VCaP (cell line): ENCODE data around the gene CIPC.

Experiments used
- H3K27ac ChIP-seq: fragments of 450-650 bp; 2 replicates; pipeline ENCODE4 v1.5.1; 2017
- CTCF ChIP-seq: fragments of 450-650 bp; conservative IDR thresholded peaks from 2 replicates; pipeline ENCODE4 v1.5.1; 2017; ENCODE audit warnings: mild to moderate bottlenecking, moderate library complexity

CIPC gene

DNA sequence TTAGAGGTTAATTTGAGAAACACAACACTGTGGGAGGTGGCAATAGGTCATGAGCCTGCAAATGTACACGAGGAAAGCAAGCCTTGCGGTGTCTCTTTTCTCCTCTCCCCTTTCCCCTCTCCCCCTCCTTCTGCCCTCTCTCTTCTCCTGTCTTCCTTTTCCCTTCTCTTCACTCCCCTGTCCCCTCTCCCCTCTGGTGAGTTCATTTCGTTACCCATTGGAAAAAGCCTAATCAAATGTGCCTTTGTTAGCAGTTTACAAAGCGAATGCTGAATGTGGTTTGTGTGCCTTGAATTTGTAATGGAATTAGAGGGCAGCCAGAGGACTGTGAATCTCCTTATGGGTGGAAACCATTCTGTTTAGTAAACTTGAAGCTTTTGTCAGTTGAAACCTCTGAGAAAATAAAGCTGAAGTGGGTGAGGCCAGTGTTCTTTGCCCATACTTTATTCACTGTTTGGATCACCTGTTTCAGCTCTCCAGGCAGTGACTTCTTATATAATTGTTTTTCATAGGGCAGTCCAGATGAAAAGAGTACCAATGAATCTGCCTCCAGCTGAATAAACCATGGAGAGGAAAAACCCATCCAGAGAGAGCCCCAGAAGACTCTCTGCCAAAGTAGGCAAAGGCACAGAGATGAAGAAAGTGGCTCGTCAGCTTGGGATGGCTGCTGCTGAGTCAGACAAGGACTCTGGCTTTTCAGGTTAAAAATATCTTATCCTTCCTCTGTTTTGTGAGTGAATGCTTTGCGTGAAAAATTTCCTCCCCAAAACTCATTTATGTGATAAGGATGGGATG lies 7.3 kb downstream of the CIPC start:
- TF ChIP-seq CTCF = no peak
- H3K27ac ChIP-seq = no peak overlapping the region

- TF ChIP-seq CTCF = no peak
- H3K27ac ChIP-seq = no peak overlapping the region
Measured at GRCh38 chr14:77106666-77107065, 8.6 kb downstream of the CIPC start.

- H3K27ac ChIP-seq = no peak overlapping the region
- TF ChIP-seq CTCF = no peak
Measured at GRCh38 chr14:77107228-77107627, 9.2 kb downstream of the CIPC start.

DNA sequence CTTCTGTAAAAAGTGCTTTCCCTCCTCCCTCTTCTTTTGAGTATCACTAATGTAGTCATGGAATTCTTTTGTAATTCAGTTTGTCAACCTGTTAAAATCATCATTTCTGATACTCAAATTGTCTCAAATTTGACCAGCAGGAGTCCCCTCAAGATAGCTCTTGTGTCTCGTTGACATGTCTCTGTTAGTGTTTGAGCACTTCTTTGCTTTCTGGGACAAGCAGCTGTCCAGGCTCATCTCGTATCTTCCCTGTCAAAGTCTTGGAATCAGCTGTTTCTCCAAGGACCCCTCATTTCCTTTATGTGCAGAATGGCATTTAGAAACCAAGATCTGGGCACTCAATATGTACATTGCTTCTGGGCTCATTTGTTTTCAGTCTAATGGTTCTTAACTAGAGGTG lies 10.7 kb downstream of the CIPC start:
- no peak overlapping the region for H3K27ac ChIP-seq

GRCh38 chr14:77109656-77110055 lies 11.6 kb downstream of the CIPC start:
- no peak for TF ChIP-seq CTCF
- no peak overlapping the region for H3K27ac ChIP-seq

More for the DNA sequence above, 10.7 kb downstream of the CIPC start:
- TF ChIP-seq CTCF = no peak

- no peak overlapping the region for H3K27ac ChIP-seq
Measured at GRCh38 chr14:77110286-77110685, 12.2 kb downstream of the CIPC start.

GRCh38 chr14:77111021-77111420 lies 13.0 kb downstream of the CIPC start:
- no peak for TF ChIP-seq CTCF
- no peak overlapping the region for H3K27ac ChIP-seq

More at GRCh38 chr14:77110286-77110685, 12.2 kb downstream of the CIPC start:
- no peak for TF ChIP-seq CTCF
